ENCODE data around the gene TRAPPC5. TPM values are rescaled to one million over a fixed set of nuclear protein-coding genes. Genes with fewer than 3 reads are reported as not detected.

The TRAPPC5 gene
- total RNA-seq: 25.5 TPM

DNA sequence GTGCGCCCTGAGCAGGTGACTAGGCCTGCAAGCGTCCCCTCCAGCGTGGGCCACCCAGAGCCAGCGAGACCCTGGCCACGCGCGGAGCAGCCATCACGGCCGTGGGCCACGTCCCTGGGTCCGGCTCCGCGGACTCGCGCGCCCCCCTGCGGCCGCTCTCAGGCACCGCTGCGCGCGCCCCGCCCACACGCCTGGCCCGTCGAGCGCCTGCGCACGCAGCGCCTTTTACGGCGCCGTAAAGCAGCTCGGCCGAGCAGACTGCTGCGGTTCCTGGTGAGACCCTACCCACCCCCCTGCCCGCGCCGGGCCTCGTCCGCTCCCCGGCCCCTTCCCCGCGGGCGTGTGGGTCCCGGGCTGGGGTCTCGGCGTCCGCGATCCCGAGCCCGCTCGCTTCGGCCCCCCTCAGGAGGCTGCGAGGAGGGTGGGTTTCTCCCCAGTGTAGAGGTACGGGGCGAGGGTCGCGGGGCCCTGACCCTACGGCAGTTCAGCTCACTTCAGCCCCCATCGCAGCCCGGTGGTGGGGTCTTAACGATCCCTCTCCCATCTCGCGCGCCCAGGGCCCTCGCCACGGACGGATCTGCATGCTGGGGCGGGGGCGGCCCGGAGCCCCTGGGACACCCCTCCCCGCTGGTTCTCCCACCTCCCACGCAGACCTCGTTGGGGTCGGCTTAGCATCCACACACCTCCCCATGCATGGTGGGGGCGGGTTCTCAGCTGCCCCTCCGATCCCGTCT, at the start of gene TRAPPC5:
Gene TRAPPC5, plus strand, starts transcription at position 228 of the 734 bp plus-strand sequence. CDS start 1,421 bp downstream, outside the sequence.
- Histone ChIP-seq H3K27me3 (ENCODE audit: insufficient read depth, low read length) (no peaks in the 10 kb centered on the region), H3K4me1 (ENCODE audit: insufficient read depth, low read length) (peaks cover 66% of the 10 kb centered on the region), H3K9me3 (ENCODE audit: low read depth, low read length) (no peaks in the 10 kb centered on the region), H3K4me3 (ENCODE audit: low read length) (peak within 1 kb of the TSS; percentile 95)

DNA sequence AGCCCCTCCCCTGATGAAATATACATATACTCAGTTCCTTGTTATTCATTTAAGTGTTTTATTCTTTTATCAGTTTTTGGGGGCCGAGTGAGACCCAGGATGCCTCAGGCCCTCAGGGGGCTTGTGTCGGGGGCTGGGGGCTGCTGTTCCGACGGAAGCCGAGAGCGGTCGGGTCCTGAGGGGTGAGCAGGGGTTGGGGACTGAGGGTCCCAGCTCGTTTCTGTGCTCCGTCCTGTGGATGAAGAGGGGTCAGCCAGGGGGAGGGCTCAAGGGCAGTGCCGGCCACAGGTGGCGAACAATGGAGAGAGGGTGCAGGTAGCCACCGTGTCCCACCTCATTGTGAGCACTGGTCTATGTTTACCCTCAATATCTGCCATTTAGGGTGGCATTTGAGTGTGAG, 49.1 kb upstream of the TRAPPC5 start:
- Histone ChIP-seq H3K4me3 (ENCODE audit: low read length) (no peak overlapping the region), H3K4me1 (ENCODE audit: insufficient read depth, low read length) (peaks cover 39% of the 10 kb centered on the region), H3K9me3 (ENCODE audit: low read depth, low read length) (no peaks in the 10 kb centered on the region)

DNA sequence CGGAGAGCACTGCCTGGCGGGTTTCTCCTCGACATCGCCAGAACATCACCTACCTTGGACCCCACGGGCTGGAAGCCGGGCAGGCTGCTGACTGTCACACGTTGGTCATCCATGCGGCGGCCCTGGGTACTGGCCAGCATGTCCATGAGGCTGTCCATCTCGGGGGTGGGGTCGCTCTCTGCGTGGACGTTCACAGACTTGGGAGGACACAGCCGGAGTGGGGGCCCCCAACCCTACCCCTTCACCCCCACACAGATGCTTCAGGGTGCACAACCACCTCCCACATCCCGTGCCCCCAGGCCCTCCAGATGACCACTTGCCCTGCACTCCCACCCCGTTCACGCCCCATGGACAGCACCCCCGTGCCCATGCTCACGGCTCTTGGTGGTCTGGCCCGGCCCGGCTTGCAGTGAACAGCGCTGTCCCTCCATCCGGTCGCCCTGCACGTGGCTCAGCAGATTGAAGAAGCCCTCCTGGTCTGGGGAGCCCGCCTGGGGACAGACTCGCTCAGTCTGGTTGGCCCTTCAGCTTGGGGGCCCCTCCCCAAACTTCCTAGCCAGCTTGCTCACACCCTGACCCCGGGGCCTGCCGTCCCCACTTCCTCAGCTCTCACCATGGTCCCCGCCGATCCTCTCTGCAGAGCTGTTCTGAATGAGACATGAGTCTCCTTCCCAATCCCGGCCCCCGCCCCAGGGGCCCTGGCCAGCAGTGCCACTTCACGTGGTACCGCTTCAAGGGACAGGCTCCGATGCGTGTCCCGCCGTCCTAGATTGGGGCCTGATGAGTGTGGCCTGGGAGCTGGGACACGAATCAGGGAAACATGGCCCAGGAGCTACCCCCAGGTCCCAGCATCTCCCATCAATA, 48.1 kb upstream of the TRAPPC5 start:
- Histone ChIP-seq H3K4me1 (ENCODE audit: insufficient read depth, low read length) (peaks cover 42% of the 10 kb centered on the region), H3K27me3 (ENCODE audit: insufficient read depth, low read length) (no peaks in the 10 kb centered on the region), H3K9me3 (ENCODE audit: low read depth, low read length) (no peaks in the 10 kb centered on the region), H3K4me3 (ENCODE audit: low read length) (no peak overlapping the region)

More for the DNA sequence above, 49.1 kb upstream of the TRAPPC5 start:
- H3K27me3 ChIP-seq (ENCODE audit: insufficient read depth, low read length): no peaks in the 10 kb centered on the region

DNA sequence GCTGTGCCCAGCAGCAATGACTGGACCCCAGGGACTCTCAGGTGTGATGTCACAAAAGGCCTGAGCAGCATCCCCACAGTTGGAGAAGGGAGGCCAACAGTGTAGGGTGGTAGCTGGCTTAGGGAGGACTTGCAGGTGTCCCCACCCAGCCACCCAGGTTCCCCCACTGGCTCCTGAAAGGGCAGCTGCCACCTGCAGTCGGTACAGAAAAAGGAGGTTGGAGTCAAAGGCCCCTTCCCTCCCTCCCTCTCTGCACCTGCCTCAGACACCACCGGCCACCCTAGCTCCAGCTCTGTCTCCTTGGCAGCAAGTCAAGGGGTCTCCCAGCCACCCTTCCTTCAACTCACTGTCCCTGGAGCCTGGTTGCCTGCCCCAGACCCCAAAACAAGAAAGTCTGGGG, 46.9 kb upstream of the TRAPPC5 start, which contains the start of gene PCP2:
Gene PCP2, minus strand, starts transcription at position 22 of the 400 bp plus-strand sequence. CDS start 262 bp downstream, outside the sequence.
- Histone ChIP-seq H3K9me3 (ENCODE audit: low read depth, low read length) (no peaks in the 10 kb centered on the region), H3K27me3 (ENCODE audit: insufficient read depth, low read length) (no peaks in the 10 kb centered on the region), H3K4me1 (ENCODE audit: insufficient read depth, low read length) (peaks cover 42% of the 10 kb centered on the region), H3K4me3 (ENCODE audit: low read length) (no peak within 1 kb of the TSS)

DNA sequence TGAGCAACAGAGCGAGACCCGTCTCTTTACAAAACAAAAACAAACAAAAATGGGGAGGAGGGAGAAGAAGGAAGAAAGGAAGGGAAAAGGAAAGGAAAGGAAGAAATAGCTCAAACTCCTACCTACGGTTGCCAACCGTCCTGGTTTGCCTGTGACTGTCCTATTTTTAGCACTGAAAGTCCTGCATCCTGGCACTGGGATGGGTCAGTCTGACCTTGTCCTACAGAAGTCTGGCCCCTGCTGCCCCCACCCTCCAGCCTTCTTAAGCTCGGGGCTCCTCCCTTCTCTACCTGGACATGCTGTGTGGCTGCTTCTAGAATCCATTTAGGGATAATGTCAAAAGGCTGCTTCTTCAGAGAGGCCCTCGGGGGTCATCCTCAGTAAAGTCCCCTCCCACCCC, 45.0 kb upstream of the TRAPPC5 start:
- H3K27me3 ChIP-seq (ENCODE audit: insufficient read depth, low read length): no peaks in the 10 kb centered on the region
- H3K4me1 ChIP-seq (ENCODE audit: insufficient read depth, low read length): peaks cover 36% of the 10 kb centered on the region
- H3K4me3 ChIP-seq (ENCODE audit: low read length): no peak overlapping the region

DNA sequence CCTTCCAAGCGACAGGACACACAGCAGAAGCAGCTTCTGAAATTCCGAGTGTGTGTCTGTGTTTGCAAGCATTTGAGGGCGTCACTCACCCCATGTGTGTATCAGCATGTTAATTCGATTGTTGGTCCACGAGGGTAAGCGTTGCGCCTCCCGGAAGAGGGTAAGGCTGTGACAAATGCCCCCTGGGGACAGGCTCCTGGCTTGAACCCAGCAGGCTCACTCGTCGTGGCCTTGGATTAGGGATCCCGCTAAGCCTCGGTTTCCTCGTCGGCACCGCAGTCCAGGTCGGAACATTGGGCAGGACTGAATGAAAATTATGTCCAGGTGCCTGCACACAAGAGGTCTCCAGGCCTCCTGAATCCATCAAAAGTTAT, 44.3 kb upstream of the TRAPPC5 start:
- Histone ChIP-seq H3K9me3 (ENCODE audit: low read depth, low read length) (no peaks in the 10 kb centered on the region), H3K27me3 (ENCODE audit: insufficient read depth, low read length) (no peaks in the 10 kb centered on the region), H3K4me3 (ENCODE audit: low read length) (peak overlapping the region; percentile 80), H3K4me1 (ENCODE audit: insufficient read depth, low read length) (peaks cover 32% of the 10 kb centered on the region)

More for the DNA sequence above, 45.0 kb upstream of the TRAPPC5 start:
- no peaks in the 10 kb centered on the region for H3K9me3 ChIP-seq (ENCODE audit: low read depth, low read length)

DNA sequence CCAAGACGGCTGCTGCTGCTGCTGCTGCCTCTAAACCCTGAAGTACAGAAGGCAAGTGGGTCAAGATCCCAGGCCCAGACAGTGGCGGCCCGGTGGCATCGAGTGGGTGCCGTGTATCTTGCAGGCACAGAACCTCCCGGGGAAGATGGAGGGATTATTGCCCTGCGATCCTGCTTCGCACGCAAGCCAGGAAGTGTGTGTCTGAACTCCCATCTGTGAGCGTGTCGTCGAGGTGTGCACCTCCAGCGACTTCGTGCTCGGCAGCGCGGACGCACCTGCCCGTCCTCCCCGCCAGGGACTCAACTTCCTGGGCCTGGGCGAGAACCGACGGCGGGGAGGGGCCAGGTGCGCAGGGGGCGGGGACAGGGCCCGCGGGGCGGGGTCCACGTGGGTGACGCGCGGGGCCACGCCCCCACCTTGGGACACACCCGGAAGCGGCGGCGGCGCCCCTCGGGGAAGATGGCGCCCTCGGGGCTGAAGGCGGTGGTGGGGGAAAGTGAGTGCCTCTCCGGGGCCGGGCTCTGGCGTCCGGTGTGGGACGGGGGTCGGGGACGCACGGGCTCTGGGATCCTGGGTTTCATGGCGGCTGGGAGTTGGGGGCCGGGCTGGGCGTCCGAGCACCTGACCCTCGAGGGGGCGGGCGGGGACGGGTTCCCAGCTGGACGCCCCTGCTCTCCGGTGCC, 43.8 kb upstream of the TRAPPC5 start, which contains the start of gene STXBP2:
Gene STXBP2, plus strand, starts transcription at position 420 of the 683 bp plus-strand sequence. Its CDS starts 40 bp downstream, at position 460.
- peaks cover 32% of the 10 kb centered on the region for H3K4me1 ChIP-seq (ENCODE audit: insufficient read depth, low read length)
- no peaks in the 10 kb centered on the region for H3K27me3 ChIP-seq (ENCODE audit: insufficient read depth, low read length)
- H3K4me3 ChIP-seq (ENCODE audit: low read length): peak within 1 kb of the TSS; percentile 80
- no peaks in the 10 kb centered on the region for H3K9me3 ChIP-seq (ENCODE audit: low read depth, low read length)

DNA sequence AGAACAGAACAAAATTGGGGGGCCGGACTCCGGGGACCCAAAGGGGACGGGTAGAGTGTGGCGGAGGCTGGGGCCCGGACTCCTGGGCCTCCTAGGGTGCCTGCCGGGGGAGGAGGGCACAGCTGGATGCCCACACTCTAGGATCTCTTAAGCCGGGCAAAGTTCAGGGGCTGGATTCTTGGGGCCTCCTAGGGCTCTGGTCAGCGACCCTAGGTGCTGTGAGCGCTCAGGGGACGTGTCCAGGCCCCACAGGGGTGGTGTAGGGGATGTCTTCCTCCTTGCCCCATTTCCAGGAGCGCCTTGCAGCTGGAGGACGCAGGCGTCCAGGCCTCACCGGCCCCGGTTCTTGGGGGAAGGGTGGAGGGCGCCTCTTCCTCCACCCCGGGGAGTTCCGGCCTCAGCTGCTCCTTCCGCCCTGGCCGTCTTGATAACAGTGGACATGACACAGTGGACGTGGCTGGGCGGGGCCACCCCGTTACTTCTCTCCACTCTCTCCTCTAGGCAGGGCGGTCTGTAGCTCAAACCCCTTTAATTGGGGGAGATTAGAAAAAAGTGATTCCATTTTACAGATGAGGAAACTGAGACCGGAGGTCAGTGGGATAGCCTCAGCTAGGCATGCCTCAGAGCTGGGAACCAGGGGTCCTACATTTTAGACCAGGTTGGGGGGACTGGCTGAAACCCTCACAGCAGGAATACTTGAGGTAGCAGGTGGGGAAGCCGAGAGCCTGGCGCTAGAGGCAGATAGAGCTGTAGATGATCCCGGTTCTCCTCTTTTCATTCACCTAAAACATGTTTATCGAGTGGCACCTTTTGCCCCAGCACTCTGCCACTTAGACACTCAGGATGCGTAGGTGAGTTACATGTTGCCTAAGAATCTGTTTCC, 43.0 kb upstream of the TRAPPC5 start:
- peak overlapping the region; percentile 80 for H3K4me3 ChIP-seq (ENCODE audit: low read length)
- H3K4me1 ChIP-seq (ENCODE audit: insufficient read depth, low read length): peaks cover 32% of the 10 kb centered on the region
- H3K9me3 ChIP-seq (ENCODE audit: low read depth, low read length): no peaks in the 10 kb centered on the region
- no peaks in the 10 kb centered on the region for H3K27me3 ChIP-seq (ENCODE audit: insufficient read depth, low read length)

DNA sequence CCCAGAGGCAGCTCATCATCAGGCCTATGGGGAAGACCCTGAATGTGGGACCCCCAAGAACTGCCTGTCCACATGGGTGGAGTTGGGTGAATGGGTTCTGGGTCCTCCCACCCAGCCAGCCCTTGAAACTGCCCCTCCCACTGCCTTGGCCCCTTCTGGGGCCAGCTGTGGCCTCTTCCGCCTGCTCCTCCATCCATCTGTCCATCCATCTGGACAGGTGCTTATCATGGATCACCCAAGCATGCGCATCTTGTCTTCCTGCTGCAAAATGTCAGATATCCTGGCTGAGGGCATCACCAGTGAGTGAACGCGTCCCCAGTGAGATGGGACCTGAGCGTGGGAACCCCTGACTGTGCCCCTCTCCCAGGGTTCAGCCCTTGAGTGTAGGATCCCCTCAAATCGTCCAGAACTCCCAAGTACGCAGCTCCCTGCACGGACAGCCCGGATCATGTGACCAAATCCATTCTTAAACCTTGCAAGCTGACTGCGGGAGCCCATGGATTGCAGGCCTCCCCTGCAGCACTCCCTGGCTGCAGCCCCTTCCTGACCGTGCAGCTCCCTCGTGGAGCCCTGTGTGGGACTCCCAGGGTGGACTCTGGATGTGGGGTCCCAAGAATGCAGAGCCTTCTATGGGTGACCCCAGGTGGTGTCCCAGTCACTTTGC, 41.7 kb upstream of the TRAPPC5 start:
- Histone ChIP-seq H3K9me3 (ENCODE audit: low read depth, low read length) (no peaks in the 10 kb centered on the region), H3K27me3 (ENCODE audit: insufficient read depth, low read length) (no peaks in the 10 kb centered on the region), H3K4me1 (ENCODE audit: insufficient read depth, low read length) (peaks cover 38% of the 10 kb centered on the region), H3K4me3 (ENCODE audit: low read length) (no peak overlapping the region)

DNA sequence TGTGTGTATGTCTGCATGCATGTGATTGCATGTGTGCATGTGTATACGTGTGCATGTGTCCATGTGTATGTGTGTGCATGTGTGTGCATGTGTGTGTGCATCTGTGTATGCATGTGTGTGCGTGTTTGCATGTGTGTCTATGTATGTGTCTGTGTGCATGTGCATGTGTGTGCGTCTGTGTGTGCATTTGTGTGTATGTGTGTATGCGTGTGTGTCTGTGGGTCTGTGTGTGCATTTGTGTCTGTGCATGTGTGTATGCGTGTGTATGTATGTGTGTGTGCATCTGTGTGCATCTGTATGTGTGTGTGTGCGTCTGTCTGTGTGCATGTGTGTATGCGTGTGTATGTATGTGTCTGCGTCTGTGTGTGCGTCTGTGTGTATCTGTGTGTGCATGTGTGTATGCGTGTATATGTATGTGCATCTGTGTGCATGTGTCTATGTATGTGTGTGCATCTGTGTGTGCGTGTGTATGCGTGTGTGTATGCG, 40.7 kb upstream of the TRAPPC5 start:
- H3K4me1 ChIP-seq (ENCODE audit: insufficient read depth, low read length): peaks cover 46% of the 10 kb centered on the region
- H3K4me3 ChIP-seq (ENCODE audit: low read length): no peak overlapping the region
- H3K9me3 ChIP-seq (ENCODE audit: low read depth, low read length): no peaks in the 10 kb centered on the region
- H3K27me3 ChIP-seq (ENCODE audit: insufficient read depth, low read length): no peaks in the 10 kb centered on the region

DNA sequence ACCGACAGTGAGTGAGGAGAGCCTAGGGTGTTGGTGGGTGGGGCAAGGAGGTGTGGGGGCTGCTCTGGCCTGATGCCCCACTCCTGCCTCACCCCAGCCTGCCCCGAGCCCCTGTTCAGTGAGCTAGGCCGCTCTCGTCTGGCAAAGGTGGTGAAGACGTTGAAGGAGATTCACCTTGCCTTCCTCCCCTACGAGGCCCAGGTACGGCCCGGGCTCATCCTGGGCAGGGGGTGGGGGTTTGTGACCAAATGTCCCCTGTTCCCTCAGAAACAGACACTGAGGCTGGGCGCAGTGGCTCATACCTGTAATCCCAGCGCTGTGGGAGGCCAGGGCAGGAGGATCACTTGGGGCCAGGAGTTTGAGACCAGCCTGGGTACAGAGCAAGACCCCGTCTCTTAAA, 39.8 kb upstream of the TRAPPC5 start:
- H3K4me1 ChIP-seq (ENCODE audit: insufficient read depth, low read length): peaks cover 54% of the 10 kb centered on the region
- no peak overlapping the region for H3K4me3 ChIP-seq (ENCODE audit: low read length)
- H3K9me3 ChIP-seq (ENCODE audit: low read depth, low read length): no peaks in the 10 kb centered on the region
- H3K27me3 ChIP-seq (ENCODE audit: insufficient read depth, low read length): no peaks in the 10 kb centered on the region

DNA sequence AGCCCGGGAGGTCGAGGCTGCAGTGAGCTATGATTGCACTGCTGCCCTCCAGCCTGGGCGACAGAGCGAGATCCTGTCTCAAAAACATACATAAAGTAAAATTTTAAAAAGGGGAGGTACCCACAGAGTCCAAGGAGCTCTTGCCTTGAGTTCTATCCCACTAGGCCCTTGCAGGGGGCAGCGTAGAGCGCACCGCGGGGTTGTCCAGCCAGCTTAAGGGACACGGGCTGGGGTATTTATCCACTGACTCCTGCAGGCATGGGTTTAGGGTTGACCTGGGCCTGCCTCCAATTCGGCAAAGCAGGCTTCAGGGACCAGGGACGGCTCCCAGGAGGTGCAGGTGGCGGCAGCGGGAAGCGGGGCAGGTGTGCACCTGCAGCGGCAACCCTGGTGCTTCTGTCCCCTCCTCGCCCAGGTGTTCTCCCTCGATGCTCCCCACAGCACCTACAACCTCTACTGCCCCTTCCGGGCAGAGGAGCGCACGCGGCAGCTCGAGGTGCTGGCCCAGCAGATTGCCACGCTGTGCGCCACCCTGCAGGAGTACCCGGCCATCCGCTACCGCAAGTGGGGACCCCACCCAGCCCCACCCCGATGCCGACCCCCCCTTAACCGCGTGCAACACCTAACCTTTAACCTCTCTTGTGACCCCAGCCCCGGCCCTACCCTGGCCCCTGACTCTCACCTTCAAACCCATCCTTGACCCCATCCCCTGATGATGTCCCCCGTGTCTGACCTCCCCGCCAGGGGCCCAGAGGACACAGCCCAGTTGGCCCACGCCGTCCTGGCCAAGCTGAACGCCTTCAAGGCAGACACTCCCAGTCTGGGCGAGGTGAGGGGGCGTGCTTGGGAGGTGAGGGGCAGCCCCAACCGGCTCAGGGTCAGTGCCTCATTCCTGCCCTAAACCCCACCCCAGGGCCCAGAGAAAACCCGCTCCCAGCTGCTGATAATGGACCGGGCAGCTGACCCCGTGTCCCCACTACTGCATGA, 39.0 kb upstream of the TRAPPC5 start:
- Histone ChIP-seq H3K4me1 (ENCODE audit: insufficient read depth, low read length) (peaks cover 54% of the 10 kb centered on the region), H3K27me3 (ENCODE audit: insufficient read depth, low read length) (no peaks in the 10 kb centered on the region), H3K4me3 (ENCODE audit: low read length) (no peak overlapping the region), H3K9me3 (ENCODE audit: low read depth, low read length) (no peaks in the 10 kb centered on the region)
